H1 (cell line): Measurements from ENCODE around the gene GKN2. TPM values are rescaled to one million over a fixed set of nuclear protein-coding genes. Genes with fewer than 3 reads are reported as not detected.

Experiments used
- CTCF ChIA-PET: fragments of 300-600 bp; sonication (Branson Sonifier 250); formaldehyde crosslinking; loops from one replicate; lab custom pipeline; 2021; ENCODE audit not compliant: partially characterized antibody; lab: Charles Lee
- POLR2A ChIA-PET: fragments of 300-600 bp; sonication (Branson Sonifier 250); formaldehyde crosslinking; loops from one replicate; lab custom pipeline; 2021; ENCODE audit warnings: inconsistent platforms; ENCODE audit not compliant: partially characterized antibody; lab: Charles Lee
- DNase-seq, 2 experiments: peaks; one replicate each; pipeline versions ENCODE4 v3.0.0 to v3.0.0-alpha.2; 2010 to 2022; ENCODE audit warnings: low spot score in 2 of 2, low read depth in 1 of 2, mixed read lengths in 1 of 2
- FAIRE-seq: peaks from 2 replicates; lab custom pipeline; 2011; peaks lifted over from hg19 to GRCh38; lab: Jason Lieb, UNC
- H2AFZ ChIP-seq: 2 replicates; pipeline ENCODE4 v1.8.1; 2012; ENCODE audit warnings: low read length, inconsistent platforms
- H2AK5ac ChIP-seq: 2 replicates; pipeline ENCODE4 v1.6.1; 2013; ENCODE audit warnings: low read depth, low read length
- H2BK120ac ChIP-seq: replicated peaks from 2 replicates; pipeline ENCODE3; 2013; ENCODE audit warnings: low read depth, low read length, inconsistent platforms
- H2BK12ac ChIP-seq: 2 replicates; pipeline ENCODE4 v1.6.1; 2013; ENCODE audit warnings: low read depth, low read length
- H2BK15ac ChIP-seq: 2 replicates; pipeline ENCODE4 v1.6.1; 2013; ENCODE audit warnings: low read length
- H2BK20ac ChIP-seq: 2 replicates; pipeline ENCODE4 v1.6.1; 2013; ENCODE audit warnings: low read length
- H2BK5ac ChIP-seq: 2 replicates; pipeline ENCODE4 v1.6.1; 2013; ENCODE audit warnings: low read depth, low read length
- H3K14ac ChIP-seq: 2 replicates; pipeline ENCODE4 v1.6.1; 2013; ENCODE audit warnings: inconsistent platforms; ENCODE audit not compliant: insufficient read length
- H3K18ac ChIP-seq: 2 replicates; pipeline ENCODE4 v1.6.1; 2013; ENCODE audit warnings: low read length; ENCODE audit errors: extremely low read depth
- H3K23ac ChIP-seq: 2 replicates; pipeline ENCODE4 v1.6.1; 2013; ENCODE audit warnings: inconsistent platforms; ENCODE audit not compliant: insufficient read length
- H3K23me2 ChIP-seq: 2 replicates; pipeline ENCODE4 v1.6.1; 2013; ENCODE audit warnings: low read depth, low read length
- H3K27ac ChIP-seq: 2 replicates; pipeline ENCODE4 v1.6.1; 2011; ENCODE audit warnings: low read depth, low read length, inconsistent platforms
- H3K27me3 ChIP-seq, 4 experiments: replicated peaks in 1 of 4; 1 replicate in 1 of 4; 2 replicates in 3 of 4; pipeline versions ENCODE4 v1.6.1 to v1.8.1; 2011 to 2013; ENCODE audit warnings: low read length in 3 of 4, mild to moderate bottlenecking in 3 of 4, inconsistent platforms in 2 of 4, mixed read lengths in 2 of 4, moderate library complexity in 1 of 4; ENCODE audit not compliant: control insufficient read depth in 3 of 4, insufficient read depth in 3 of 4; ENCODE audit errors: extremely low read depth in 1 of 4
- H3K36me3 ChIP-seq, 4 experiments: 2 replicates each; pipeline versions ENCODE4 v1.6.1 to v1.8.1; 2011 to 2013; ENCODE audit warnings: mild to moderate bottlenecking in 4 of 4, low read length in 3 of 4, moderate library complexity in 2 of 4, control low read depth in 1 of 4, inconsistent platforms in 1 of 4; ENCODE audit not compliant: insufficient read depth in 4 of 4, control insufficient read depth in 2 of 4
- H3K4ac ChIP-seq: replicated peaks from 2 replicates; pipeline ENCODE3; 2013; ENCODE audit warnings: low read length, low read depth, mixed read lengths, inconsistent platforms; ENCODE audit not compliant: insufficient read length
- H3K4me1 ChIP-seq, 4 experiments: replicated peaks in 1 of 4; 1 replicate in 1 of 4; 2 replicates in 3 of 4; pipeline versions ENCODE4 v1.6.1 to v1.8.1; 2011 to 2013; ENCODE audit warnings: low read length in 3 of 4, inconsistent platforms in 2 of 4, mixed read lengths in 1 of 4; ENCODE audit not compliant: insufficient read depth in 4 of 4, control insufficient read depth in 3 of 4
- H3K4me2 ChIP-seq, 2 experiments: 2 replicates each; pipeline versions ENCODE4 v1.6.1 to v1.8.1; 2011 to 2013; ENCODE audit warnings: low read depth in 2 of 2, low read length in 2 of 2, control low read depth in 1 of 2, inconsistent platforms in 1 of 2, mild to moderate bottlenecking in 1 of 2; ENCODE audit not compliant: insufficient read depth in 1 of 2
- H3K4me3 ChIP-seq, 4 experiments: fragments of 200-600, 300-600 bp in 1 of 4; sonication (generic), shearing (Covaris generic), sonication (Bioruptor Twin) in 1 of 4; 2 replicates each; pipeline versions ENCODE4 v1.5.1 to v1.8.1; 2011 to 2016; ENCODE audit warnings: low read length in 4 of 4, low read depth in 3 of 4, control low read depth in 2 of 4, inconsistent platforms in 2 of 4, mild to moderate bottlenecking in 2 of 4, mixed read lengths in 1 of 4, moderate library complexity in 1 of 4; ENCODE audit not compliant: insufficient read depth in 2 of 4; ENCODE audit errors: extremely low read depth in 1 of 4
- H3K56ac ChIP-seq: replicated peaks from 2 replicates; pipeline ENCODE3; 2013; ENCODE audit warnings: low read depth, mild to moderate bottlenecking, mixed read lengths, low read length, inconsistent platforms; ENCODE audit not compliant: insufficient read length
- H3K79me1 ChIP-seq: 2 replicates; pipeline ENCODE4 v1.6.1; 2013; ENCODE audit warnings: low read depth, low read length, control low read depth
- H3K79me2 ChIP-seq, 2 experiments: 2 replicates each; pipeline versions ENCODE4 v1.6.1 to v1.8.1; 2012 to 2013; ENCODE audit warnings: low read length in 2 of 2, mild to moderate bottlenecking in 2 of 2, inconsistent platforms in 1 of 2; ENCODE audit not compliant: insufficient read depth in 2 of 2, control insufficient read depth in 1 of 2
- H3K9ac ChIP-seq, 4 experiments: replicated peaks in 1 of 4; 1 replicate in 1 of 4; 2 replicates in 3 of 4; pipeline versions ENCODE4 v1.6.1 to v1.8.1; 2011 to 2013; ENCODE audit warnings: low read depth in 3 of 4, low read length in 3 of 4, control low read depth in 2 of 4, mild to moderate bottlenecking in 2 of 4, moderate library complexity in 2 of 4, inconsistent platforms in 1 of 4; ENCODE audit errors: extremely low read depth in 1 of 4
- H3K9me3 ChIP-seq, 2 experiments: 2 replicates each; pipeline versions ENCODE4 v1.6.1 to v1.8.1; 2012 to 2013; ENCODE audit warnings: mild to moderate bottlenecking in 2 of 2, moderate library complexity in 2 of 2, control low read depth in 1 of 2, inconsistent platforms in 1 of 2, low read depth in 1 of 2, low read length in 1 of 2, mixed read lengths in 1 of 2; ENCODE audit not compliant: insufficient read depth in 2 of 2
- H4K20me1 ChIP-seq, 2 experiments: replicated peaks in 1 of 2; 2 replicates each; pipeline versions ENCODE3 to v1.8.1; 2011 to 2013; ENCODE audit warnings: inconsistent platforms in 2 of 2, low read length in 2 of 2, mild to moderate bottlenecking in 1 of 2; ENCODE audit not compliant: insufficient read depth in 2 of 2, control insufficient read depth in 1 of 2
- H4K5ac ChIP-seq: 2 replicates; pipeline ENCODE4 v1.6.1; 2013; ENCODE audit warnings: low read length, low read depth, mixed read lengths, inconsistent platforms; ENCODE audit not compliant: insufficient read length
- H4K8ac ChIP-seq: 2 replicates; pipeline ENCODE4 v1.8.0; 2013; ENCODE audit warnings: mild to moderate bottlenecking, moderate library complexity, low read length, inconsistent platforms; ENCODE audit not compliant: insufficient read depth; ENCODE audit errors: extremely low read depth
- H4K91ac ChIP-seq: replicated peaks from 2 replicates; pipeline ENCODE3; 2013; ENCODE audit warnings: low read length, mixed read lengths, inconsistent platforms; ENCODE audit not compliant: insufficient read length
- BACH1 ChIP-seq: IDR thresholded peaks from 2 replicates; pipeline ENCODE4 v1.6.1; 2012; ENCODE audit warnings: low read length, improper control_type of control experiment
- CHD1 ChIP-seq: IDR thresholded peaks from 2 replicates; pipeline ENCODE4 v1.6.1; 2012; ENCODE audit warnings: low read depth, low read length, improper control_type of control experiment
- CTBP2 ChIP-seq: IDR thresholded peaks from 2 replicates; pipeline ENCODE4 v1.7.0; 2011; ENCODE audit warnings: borderline replicate concordance, mild to moderate bottlenecking, moderate library complexity, mixed read lengths, low read length; ENCODE audit not compliant: insufficient read depth, insufficient read length
- FOSL1 ChIP-seq: IDR thresholded peaks from 2 replicates; pipeline ENCODE4 v1.6.1; 2011; ENCODE audit warnings: mild to moderate bottlenecking, low read depth, low read length, moderate library complexity; ENCODE audit not compliant: insufficient read depth
- KDM1A ChIP-seq: fragments of 200-600, 300-600 bp; sonication (generic); IDR thresholded peaks from 2 replicates; pipeline ENCODE4 v1.7.1; 2016; ENCODE audit warnings: mild to moderate bottlenecking, low read length, borderline replicate concordance
- MAX ChIP-seq: IDR thresholded peaks from 2 replicates; pipeline ENCODE4 v1.6.1; 2012; ENCODE audit warnings: inconsistent platforms
- PHF8 ChIP-seq: fragments of 200-600 bp; sonication (generic); conservative IDR thresholded peaks from 2 replicates; pipeline ENCODE4 v1.7.1; 2012; ENCODE audit warnings: low read depth, mild to moderate bottlenecking, inconsistent platforms, low read length, moderate library complexity
- SIX5 ChIP-seq: IDR thresholded peaks from 2 replicates; pipeline ENCODE4 v1.6.1; 2011; ENCODE audit warnings: mild to moderate bottlenecking, low read depth, low read length
- SP1 ChIP-seq: IDR thresholded peaks from 2 replicates; pipeline ENCODE4 v1.6.1; 2011; ENCODE audit warnings: low read depth, low read length
- SUZ12 ChIP-seq: fragments of 200-600 bp; sonication (generic); IDR thresholded peaks from 2 replicates; pipeline ENCODE4 v1.6.1; 2012; ENCODE audit warnings: mild to moderate bottlenecking, inconsistent platforms, low read length, moderate library complexity, mixed read lengths
- TAF7 ChIP-seq: optimal IDR thresholded peaks from 2 replicates; pipeline ENCODE3; 2011; ENCODE audit warnings: low read depth, mild to moderate bottlenecking, inconsistent platforms, low read length, moderate library complexity, borderline replicate concordance
- TBP ChIP-seq: IDR thresholded peaks from 2 replicates; pipeline ENCODE4 v1.6.1; 2011; ENCODE audit warnings: low read depth, low read length, improper control_type of control experiment
- TCF12 ChIP-seq: IDR thresholded peaks from 2 replicates; pipeline ENCODE4 v1.6.1; 2011; ENCODE audit warnings: low read depth, mild to moderate bottlenecking, low read length
- USF2 ChIP-seq: IDR thresholded peaks from 2 replicates; pipeline ENCODE4 v1.6.1; 2011; ENCODE audit warnings: low read length, improper control_type of control experiment
- WGBS, 2 experiments: shearing (Covaris generic) in 1 of 2; methylation state at CpG; one replicate each; pipeline versions ENCODE4 v1.1.6 to v1.1.7; 2013 to 2015; ENCODE audit warnings: low lambda C conversion rate in 2 of 2, mixed read lengths in 2 of 2, inconsistent platforms in 1 of 2, low coverage in 1 of 2, missing lambda C conversion rate in 1 of 2; ENCODE audit not compliant: insufficient replicate concordance in 2 of 2, insufficient coverage in 1 of 2, insufficient read length in 1 of 2; ENCODE audit errors: extremely low coverage in 1 of 2, missing lambda C conversion rate in 1 of 2; 5-methylcytosine and 5-hydroxymethylcytosine counted together
- polyA plus RNA-seq, 7 experiments: library from polyadenylated mRNA; depleted of rRNA in 3 of 7; stranded (reverse) in 5 of 7; unstranded in 2 of 7; fragments of >200 nt in 5 of 7; fragments of 200-250 nt in 2 of 7; gene quantifications; 1 replicate in 5 of 7; 2 replicates in 1 of 7; 4 replicates in 1 of 7; pipeline versions ENCODE4 v1.2.1 to v1.2.3, GENCODE V29; 2011 to 2013; ENCODE audit warnings: missing spikeins in 2 of 7, mixed read lengths in 2 of 7
- total RNA-seq: library from RNA; stranded (reverse); fragmentation: NEBNext Ultra II Directional; extraction: Animal tissue kit (Norgen Biotek cat#: 25700); gene quantifications from 2 replicates; pipeline ENCODE4 v1.2.1, GENCODE V29; 2021

The GKN2 gene
- total and polyA plus RNA-seq, 2 of the 8 experiments (the other 6 are each of a cell fraction or from before 2014, with no cell fraction given): not detected

GRCh38 chr2:68994864-68995263 is 42.2 kb upstream of the GKN2 start:
- H3K27ac ChIP-seq: no peak overlapping the region

More at GRCh38 chr2:68994864-68995263, 42.2 kb upstream of the GKN2 start:
- Histone ChIP-seq H2BK12ac (no peak overlapping the region), H3K9me3 (no peaks in the 10 kb centered on the region; a peak in 1 of 4 replicates), H3K4me1 (no peaks in the 10 kb centered on the region), H4K5ac (no peak overlapping the region), H2BK15ac (no peak overlapping the region), H2BK20ac (no peak overlapping the region), H3K36me3 (no peaks in the 10 kb centered on the region), H2BK120ac (no peak overlapping the region), H3K27me3 (no peaks in the 10 kb centered on the region), H3K23me2 (peaks cover 1% of the 10 kb centered on the region; the same call in 1 of the 2 replicates), H3K79me2 (no peaks in the 10 kb centered on the region), H3K14ac (no peak overlapping the region), H3K23ac (no peak overlapping the region), H2BK5ac (no peak overlapping the region), H2AFZ (no peak overlapping the region), H3K4me2 (no peak overlapping the region), H3K9ac (no peak overlapping the region), H4K20me1 (no peaks in the 10 kb centered on the region), H3K18ac (no peak overlapping the region), H3K4ac (no peak overlapping the region), H3K56ac (no peak overlapping the region), H4K8ac (no peak overlapping the region), H3K79me1 (no peaks in the 10 kb centered on the region), H2AK5ac (no peak overlapping the region), H4K91ac (no peak overlapping the region), H3K4me3 (no peak overlapping the region)
- no peak for TF ChIP-seq TBP
- no peak for TF ChIP-seq TAF7
- no peak for TF ChIP-seq TCF12
- TF ChIP-seq FOSL1: no peak
- TF ChIP-seq SP1: no peak
- no peak for TF ChIP-seq CHD1
- no peak for TF ChIP-seq MAX
- no peak for TF ChIP-seq SIX5
- TF ChIP-seq KDM1A: no peak
- no peak for TF ChIP-seq CTBP2
- no peak for TF ChIP-seq SUZ12
- no peak for TF ChIP-seq BACH1
- no peak for TF ChIP-seq USF2
- TF ChIP-seq PHF8: no peak
- WGBS, 2 experiments: 85% methylated on average over 4 of the region's 4 CpGs; no CpG with 5 or more reads in 1 of the 2 experiments
- ChIA-PET CTCF (no interaction called here), POLR2A (no interaction called here)
- no peak for DNase-seq
- no peak for FAIRE-seq
